Activated CD4-positive, alpha-beta T cell treated with anti-CD3 and anti-CD28 coated beads for 24 hours (primary cell): ENCODE measurements around the gene EXD3.
"Not testable (repeated sequence)": the region's sequence is repeated elsewhere in the genome, so short reads cannot be mapped to it uniquely, and the experiment has no call there.

Experiments
- DNase-seq, 2 donors: peaks; one replicate each; pipeline ENCODE4 v3.0.0-alpha.2; 2020; ENCODE audit warnings: low read depth in 2 of 2

Gene EXD3

GRCh38 chr9:137380171-137380570 lies 42.8 kb downstream of the EXD3 start:
- no peak for DNase-seq

- DNase-seq = no peak
Measured at GRCh38 chr9:137379761-137380161, 43.2 kb downstream of the EXD3 start.

DNA sequence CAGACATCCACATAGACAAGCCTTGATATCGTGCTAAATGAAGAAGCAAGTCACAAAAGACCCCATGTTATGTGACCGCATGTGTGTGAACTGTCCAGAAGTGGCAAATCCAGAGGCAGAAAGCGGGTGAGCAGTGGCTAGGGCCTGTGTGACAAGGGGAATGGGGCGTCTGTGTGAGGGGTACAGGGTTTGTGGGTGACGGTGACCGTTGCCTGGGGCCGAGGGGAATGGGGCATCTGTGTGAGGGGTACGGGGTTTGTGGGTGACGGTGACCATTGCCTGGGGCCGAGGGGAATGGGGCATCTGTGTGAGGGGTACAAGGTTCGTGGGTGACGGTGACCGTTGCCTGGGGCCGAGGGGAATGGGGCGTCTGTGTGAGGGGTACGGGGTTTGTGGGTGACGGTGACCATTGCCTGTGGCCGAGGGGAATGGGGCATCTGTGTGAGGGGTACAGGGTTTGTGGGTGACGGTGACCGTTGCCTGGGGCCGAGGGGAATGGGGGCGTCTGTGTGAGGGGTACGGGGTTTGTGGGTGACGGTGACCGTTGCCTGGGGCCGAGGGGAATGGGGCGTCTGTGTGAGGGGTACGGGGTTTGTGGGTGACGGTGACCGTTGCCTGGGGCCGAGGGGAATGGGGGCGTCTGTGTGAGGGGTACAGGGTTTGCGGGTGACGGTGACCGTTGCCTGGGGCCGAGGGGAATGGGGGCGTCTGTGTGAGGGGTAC lies 44.1 kb downstream of the EXD3 start:
- not testable (repeated sequence) for DNase-seq

DNA sequence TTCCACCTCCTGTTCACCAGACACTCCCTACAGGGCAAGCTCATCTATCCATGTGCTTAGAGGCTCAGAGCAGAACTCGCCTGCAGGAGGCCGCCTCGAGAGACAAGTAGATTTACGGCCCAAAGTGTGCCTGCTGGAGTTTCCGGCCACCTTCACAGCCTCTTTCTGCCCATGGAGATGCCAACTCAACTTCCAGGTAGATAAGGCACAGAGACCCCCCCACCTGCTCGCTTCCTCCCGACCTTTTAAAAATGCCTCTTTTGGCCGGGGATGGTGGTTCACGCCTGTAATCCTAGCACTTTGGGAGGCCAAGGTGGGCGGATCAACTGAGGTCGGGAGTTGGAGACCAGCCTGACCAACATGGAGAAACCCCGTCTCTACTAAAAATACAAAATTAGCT lies 46.6 kb downstream of the EXD3 start:
- DNase-seq = no peak

DNA sequence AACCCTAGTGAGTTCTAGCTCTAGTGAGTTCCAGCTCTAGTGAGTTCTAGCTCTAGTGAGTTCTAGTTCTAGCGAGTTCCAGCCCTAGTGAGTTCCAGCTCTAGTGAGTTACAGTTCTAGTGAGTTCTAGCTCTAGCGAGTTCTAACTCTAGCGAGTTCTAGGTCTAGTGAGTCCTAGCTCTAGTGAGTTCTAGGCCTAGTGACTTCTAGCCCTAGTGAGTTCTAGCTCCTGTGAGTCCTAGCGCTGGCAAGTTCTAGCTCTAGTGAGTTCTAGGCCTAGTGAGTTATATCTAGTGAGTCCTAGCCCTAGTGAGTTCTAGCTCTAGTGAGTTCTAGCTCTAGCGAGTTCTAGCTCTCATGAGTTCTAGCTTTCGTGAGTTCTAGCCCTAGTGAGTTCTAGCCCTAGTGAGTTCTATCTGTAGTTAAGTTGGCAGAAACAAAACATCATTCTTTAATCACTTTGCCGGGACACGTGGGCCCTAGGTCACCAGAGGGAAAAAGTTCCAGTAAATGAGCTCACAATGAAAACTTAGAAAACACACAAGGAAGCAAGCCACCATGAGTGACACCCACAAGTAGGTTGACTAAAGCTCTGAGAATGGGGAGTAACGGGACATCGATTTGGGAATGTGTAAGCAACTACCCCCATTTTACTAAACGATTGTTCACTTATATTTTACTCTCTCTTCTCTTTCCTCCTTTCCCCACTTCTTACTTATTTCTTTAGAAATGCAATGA lies 47.5 kb downstream of the EXD3 start:
- no peak for DNase-seq

DNA sequence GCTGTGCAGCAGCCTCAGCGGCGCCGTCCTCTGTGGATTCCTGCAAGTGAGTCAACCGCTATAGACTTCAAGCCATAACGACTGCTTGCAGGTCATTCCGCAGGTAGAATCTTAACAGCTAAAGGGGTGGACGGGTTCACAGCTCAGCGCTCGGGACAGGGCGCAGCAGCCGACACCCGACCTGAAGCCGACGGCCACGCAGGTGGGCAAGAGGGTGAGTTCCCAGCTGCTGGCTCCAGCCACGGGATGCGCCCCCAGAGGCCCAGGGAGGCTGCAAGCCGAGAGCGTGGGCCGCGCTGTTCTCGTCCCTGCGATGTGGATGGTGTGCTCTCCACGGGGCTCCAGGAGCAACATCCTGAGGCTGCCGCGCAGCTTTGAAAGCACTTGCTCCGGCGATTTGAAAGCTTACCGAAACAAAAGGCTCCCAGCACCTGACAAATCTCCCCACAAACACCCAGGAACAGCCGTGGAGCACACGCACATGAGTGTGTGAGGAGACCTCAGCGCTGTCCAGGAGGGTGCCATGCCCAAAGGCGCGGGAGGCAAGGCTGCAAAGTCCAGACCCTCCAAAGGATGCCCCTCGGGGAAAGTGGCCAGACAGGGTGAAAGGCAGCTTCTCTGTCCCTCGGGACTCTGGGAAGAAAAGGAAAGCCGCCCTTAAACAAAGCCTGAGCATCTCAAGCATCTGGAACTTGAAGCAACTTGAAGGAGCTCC lies 48.7 kb downstream of the EXD3 start:
- DNase-seq = no peak

GRCh38 chr9:137373611-137373980 lies 49.4 kb downstream of the EXD3 start:
- no peak for DNase-seq

DNA sequence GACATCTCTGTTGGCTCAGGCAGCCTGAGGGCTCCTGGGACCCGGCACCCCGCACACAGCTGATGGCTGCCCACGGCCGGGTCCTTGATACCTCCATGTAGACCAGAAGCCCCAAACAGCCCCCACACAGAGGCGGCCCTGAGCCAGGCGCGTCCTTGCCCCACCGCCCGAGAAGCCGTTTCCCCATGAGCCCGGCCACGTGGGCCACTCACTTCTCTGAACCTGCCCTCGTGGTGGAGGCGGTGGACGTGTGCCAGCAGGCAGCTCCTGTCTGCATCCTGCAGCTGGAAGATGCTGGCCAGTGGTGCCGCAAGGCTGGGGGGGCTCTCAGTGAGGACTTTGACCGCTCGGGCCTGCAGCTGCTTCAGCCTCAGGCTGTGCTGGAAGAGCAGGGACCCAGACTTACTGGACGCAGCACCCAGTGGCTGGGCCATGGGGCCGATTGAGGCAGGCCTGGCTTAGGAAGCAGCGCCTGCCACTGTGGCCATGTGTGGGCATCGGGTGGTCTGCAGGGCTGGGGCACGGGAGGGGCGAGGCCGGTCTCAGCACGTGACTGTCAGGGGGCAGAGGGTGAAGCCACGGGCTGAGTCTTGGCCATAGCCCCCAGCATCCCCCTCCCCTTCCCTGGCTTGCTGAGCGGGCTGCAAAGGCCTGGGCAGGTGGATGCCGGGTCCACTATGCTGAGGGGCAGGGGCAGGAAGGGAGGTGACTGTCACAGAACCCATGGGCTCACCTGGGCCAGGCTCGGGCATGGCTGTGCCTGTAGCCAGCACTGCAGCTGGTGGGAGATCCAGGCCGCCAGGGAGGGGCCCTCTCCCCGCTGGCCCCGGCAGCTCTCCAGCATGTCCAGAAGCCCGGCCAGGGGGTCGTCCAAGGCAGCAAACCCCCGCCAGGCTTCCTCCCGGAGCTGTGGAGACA lies 50.0 kb downstream of the EXD3 start:
- no peak for DNase-seq

DNA sequence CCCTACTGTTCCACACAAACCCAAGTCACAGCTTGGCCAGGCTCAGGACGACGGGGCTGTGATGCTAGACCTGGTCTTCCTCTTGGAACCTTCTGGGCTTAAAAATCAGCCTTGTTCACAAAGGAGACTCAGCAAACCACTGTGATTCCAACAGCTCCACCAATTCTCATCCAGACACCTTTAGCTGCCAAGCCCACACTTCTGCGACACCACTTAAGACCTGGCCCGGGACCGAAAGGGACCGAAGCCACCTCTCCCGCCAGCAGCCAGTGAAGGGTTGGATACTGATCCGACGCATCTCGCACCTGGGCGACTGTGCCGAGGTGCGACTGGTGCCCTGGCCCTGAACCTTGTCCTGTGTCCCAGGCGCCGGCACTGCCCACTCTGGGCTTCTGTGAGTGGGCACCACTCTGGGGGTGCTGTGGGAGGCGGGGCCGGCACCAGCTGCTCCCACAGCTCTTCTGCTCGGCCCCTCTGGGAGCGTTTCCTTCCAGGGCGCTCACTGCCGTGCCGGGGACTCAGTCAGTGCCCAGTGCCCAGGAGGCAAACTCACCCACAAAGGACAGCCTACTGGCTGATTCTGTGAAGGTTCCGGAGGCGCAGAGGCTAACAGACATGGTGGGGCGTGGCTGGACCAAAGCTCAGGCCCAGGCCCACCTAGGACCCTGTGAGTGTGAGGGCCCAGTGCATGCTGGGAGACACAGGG lies 50.9 kb downstream of the EXD3 start:
- DNase-seq = no peak

DNA sequence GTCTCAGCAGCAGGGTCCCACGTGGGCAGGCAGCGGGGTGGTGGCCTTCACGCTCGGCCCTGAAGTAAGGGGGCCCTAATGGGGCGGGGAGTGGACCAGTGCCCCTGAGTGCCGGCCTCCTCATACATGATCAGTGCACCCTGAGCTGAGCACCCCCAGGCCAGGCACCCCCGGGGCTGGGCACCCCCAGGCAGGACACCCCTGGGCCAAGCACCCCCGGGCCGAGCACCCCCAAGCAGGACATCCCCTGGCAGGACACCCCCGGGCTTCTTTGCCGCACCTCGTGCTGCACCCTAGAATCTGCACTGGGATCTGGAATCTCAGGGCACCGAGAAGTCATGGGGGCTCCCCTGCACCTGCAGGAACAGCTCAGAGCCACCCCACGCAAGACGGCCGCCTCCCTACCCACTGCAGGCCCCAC lies 51.4 kb downstream of the EXD3 start:
- no peak for DNase-seq

DNA sequence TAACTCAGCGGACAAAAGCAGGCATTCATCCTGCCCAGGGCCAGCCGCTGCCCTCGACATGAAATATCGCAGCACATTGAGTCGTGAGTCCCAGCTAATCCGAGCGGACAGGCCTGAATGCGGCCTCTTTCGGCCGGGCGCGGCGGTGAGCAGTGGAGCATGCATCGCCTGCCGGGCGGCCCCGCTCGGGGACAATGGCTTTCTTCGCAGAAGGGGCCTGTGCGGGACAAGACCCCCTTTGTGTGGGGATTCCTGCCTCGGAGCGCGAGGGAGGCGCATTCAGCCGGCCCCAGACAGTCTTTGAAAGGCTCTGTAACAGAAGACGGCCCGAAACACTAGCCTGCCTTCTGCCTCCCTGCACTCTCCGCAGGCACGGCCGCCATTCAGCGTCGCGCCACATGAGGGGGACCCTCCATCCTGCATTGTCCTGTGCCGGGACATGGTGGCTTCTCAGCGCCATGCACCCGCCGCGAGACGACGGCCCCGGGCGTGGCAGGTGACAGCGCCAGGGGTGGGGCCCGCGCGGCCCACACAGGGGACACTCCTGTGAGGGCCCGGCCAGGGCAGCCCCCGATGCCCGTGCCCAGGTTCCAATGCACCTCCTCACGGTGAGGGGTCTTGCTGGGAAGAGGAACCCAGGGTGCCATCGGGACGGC lies 52.0 kb downstream of the EXD3 start:
- DNase-seq = no peak

GRCh38 chr9:137369911-137370764 lies 52.8 kb downstream of the EXD3 start:
- DNase-seq = no peak

DNA sequence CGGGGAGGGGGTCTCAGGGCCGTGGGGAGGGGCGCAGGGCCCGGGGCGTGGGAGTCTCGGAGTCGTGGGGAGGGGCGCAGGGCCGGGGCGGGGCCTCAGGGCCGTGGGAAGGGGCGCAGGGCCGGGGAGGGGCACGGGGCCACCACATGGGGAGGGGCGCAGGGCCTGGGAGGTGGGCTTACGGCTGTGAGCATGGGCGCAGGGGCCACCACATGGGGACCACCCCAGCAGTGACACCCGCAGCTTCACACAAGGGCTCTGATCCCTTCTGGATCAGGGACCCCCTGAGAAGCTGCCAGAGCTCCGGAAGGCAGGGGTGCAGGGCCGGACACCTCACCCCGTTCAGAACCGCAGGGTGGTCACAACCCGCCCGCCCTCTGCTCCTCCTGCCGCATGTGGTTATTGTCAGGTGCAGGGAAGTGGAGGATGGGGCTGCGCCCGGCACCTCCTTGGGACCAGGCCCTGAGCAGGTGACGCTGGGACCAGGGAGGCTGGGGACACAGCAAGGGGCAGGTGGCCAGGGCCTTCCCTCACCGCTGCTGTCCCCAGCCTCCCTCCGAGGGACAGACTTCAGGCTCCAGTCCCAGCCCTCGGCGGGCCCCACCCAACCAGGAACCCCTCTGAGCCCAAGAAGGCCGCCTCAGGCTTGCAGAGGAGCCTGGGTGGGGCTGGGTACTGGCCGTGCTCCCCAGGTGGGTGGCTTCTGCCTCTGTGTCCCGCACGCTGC lies 53.7 kb downstream of the EXD3 start:
- DNase-seq = no peak

- no peak for DNase-seq
Measured at GRCh38 chr9:137368431-137369035, 54.4 kb downstream of the EXD3 start.

DNA sequence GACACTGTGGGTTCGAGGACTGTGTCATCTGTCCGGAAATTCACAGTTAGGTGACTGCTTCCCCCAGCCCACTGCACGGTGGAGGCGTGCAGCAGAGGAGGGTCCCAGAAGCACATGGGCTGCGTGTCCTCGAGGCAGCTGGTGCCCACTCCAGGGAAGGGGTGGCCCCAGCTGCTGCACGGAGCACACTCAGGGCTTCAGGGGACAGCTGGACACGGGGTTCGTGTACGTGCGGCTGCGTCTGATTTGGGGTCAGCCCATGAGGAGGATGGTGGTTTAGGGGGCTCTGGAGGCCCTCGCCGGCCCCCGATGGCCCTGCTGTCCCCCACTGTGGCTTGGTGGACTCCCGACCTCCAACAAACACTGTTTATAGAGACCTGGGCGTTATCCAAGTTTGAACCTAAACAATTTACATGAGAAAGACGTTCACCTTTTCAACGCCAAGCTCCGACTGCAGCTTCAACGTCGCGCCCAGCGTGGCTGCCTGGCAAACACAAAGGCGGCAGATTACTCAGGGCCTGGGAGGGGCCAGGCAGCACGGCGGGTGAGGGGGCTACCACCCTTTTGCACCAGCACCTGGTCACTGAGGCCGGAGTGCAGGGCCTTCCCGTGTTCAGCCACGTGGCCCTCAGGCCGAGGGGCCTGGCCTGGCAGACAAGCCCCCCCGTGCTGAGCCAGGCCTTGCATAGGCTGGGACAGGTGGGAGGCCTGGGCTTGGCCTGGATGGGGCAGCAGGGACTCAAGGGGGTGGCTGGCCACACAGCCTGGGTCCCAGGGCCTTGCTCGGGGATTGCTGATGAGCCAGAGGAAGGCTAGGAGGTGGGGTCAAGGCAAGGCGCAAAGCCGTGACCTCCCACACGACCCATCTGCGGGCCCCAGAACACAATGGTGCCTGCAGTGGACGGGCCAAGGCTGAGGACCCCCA lies 55.2 kb downstream of the EXD3 start:
- no peak for DNase-seq

DNA sequence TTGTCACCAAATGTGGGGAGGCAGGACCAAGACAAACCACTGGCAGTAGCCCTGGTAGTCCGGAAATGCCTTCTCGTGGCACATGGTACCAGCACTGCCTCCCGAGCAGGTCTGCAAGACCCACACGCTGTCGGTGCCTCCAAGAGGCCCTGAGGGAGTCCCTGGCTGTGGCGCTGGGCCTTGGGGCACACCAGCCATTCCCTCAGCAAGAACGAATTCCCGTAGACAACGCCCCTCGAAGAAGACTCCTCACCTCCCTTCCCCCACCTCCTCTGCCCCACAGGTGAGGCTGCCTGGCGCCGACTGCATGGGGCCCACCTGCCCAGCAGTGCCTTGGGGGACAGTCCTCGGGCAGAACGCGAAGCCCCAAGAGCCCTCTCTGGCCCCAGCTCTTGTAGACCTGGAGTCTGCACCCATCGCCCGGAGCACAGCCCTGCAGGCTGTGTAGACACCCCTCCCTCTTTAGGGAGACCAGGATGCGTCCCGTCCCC lies 56.0 kb downstream of the EXD3 start:
- no peak for DNase-seq

DNA sequence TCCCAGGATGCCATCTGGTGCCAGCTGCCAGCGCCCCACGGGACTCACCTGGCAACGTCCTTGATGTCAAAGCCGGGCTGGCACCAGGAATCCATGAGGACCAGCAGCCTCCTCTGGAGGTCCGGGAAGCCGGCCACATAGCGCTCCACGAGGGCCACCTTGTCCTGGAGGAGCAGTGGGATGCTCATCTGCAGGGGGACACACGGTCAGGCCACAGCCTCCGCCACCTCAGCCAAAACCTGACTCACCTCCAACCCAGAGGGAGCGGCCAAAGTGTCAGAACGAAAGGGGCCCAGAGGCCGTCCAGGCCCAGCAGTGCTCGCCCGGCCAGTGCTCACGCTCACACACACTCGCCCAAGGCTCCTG lies 56.5 kb downstream of the EXD3 start:
- DNase-seq = no peak
